ENCODE results near the gene LAD1. TPM values are rescaled to one million over a fixed set of nuclear protein-coding genes. Genes with fewer than 3 reads are reported as not detected.

Gene LAD1
- total and polyA plus RNA-seq, 2 donors (not counting 1 experiment from before 2014, with no cell fraction given): 0.10 TPM; not detected in 1

DNA sequence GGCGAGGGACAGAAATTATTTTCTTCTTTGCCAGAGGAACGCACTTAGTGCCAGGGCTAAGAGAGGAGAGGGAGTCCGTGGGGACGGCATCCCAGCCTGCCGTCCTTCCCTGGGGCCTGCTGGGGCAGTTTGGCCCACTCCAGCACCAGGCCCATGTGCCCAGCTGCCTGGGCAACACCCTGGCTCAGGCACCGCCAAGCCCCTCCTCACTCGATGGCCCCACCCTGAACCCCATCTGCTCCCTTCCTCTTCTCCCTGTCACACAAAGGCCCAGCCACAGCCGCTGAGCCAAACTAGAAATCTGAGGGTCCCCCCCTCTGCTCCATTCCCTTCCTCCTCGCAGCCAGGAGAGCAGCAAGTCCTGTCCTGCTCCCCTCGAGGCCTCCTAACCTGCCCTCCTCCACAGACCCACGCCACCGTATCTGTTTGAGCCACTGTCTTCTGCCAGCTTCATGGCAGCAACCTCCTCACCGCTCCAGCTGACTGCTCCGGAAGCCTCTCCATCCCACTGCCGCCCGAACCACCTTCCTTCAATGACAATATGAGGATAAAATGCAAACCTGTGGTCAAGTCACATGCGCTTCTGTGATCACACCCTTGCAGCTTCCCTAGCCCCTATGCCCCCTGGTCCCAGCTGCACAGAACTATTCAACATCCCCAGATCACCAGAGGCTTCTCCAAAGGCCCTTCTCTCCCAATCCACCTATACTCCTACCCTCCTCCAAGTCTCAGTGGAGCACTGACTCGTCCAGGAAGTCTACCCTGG, 30.8 kb upstream of the LAD1 start:
- Histone ChIP-seq H3K36me3 (replicated peaks in 1 of 2; ENCODE audit: control extremely low read depth in 1 of 2, control insufficient read depth in 1 of 2, extremely low read depth in 1 of 2, insufficient read depth in 2 of 2, low read length in 1 of 2) (no peaks in the 10 kb centered on the region), H3K4me1 (ENCODE audit: control insufficient read depth in 2 of 2, insufficient read depth in 2 of 2, low read length in 2 of 2) (no peaks in the 10 kb centered on the region), H3K9ac (ENCODE audit: low read length) (no peak overlapping the region), H3K9me3 (ENCODE audit: control extremely low read depth in 1 of 3, control insufficient read depth in 2 of 3, insufficient read depth in 1 of 3, low read length in 2 of 3) (no peaks in the 10 kb centered on the region), H3K79me2 (ENCODE audit: control insufficient read depth, insufficient read depth, low read length) (no peaks in the 10 kb centered on the region), H4K20me1 (ENCODE audit: control insufficient read depth, insufficient read depth, low read length, poor library complexity, severe bottlenecking) (no peaks in the 10 kb centered on the region), H3K27me3 (replicated peaks in 1 of 4; ENCODE audit: control extremely low read depth in 1 of 4, control insufficient read depth in 3 of 4, insufficient read depth in 4 of 4, low read length in 3 of 4) (no peaks in the 10 kb centered on the region), H3K27ac (ENCODE audit: low read length in 2 of 2) (no peak overlapping the region), H3K4me2 (replicated peaks; ENCODE audit: low read depth, low read length, poor library complexity, severe bottlenecking) (no peak overlapping the region), H2AFZ (ENCODE audit: insufficient read depth, low read depth, low read length, poor library complexity, severe bottlenecking) (no peak overlapping the region), H3K4me3 (ENCODE audit: control extremely low read depth in 1 of 5, extremely low read depth in 1 of 5, insufficient read depth in 1 of 5, low read depth in 2 of 5, low read length in 4 of 5) (no peak overlapping the region)
- Mint-ChIP-seq H3K9me3 (ENCODE audit: insufficient read depth) (no peaks in the 10 kb centered on the region), H3K27me3 (peaks cover 23% of the 10 kb centered on the region), H3K27ac (no peak overlapping the region), H3K4me1 (no peaks in the 10 kb centered on the region), H3K4me3 (no peak overlapping the region)
- ATAC-seq (ENCODE audit: low read depth): no peak
- intact Hi-C loops (cut with micrococcal nuclease): no loop called here
- ChIA-PET CTCF (no interaction called here), POLR2A (no interaction called here)
- DNase-seq: no peak
- 80% methylated on average over 18 of the region's 18 CpGs for WGBS (ENCODE audit: insufficient coverage)
- TF ChIP-seq EZH2 (IDR thresholded peaks at IDR 0.05; ENCODE audit: borderline replicate concordance, insufficient read depth, low read depth, low read length, poor library complexity, severe bottlenecking): no peak
- TF ChIP-seq, protein P1, sequence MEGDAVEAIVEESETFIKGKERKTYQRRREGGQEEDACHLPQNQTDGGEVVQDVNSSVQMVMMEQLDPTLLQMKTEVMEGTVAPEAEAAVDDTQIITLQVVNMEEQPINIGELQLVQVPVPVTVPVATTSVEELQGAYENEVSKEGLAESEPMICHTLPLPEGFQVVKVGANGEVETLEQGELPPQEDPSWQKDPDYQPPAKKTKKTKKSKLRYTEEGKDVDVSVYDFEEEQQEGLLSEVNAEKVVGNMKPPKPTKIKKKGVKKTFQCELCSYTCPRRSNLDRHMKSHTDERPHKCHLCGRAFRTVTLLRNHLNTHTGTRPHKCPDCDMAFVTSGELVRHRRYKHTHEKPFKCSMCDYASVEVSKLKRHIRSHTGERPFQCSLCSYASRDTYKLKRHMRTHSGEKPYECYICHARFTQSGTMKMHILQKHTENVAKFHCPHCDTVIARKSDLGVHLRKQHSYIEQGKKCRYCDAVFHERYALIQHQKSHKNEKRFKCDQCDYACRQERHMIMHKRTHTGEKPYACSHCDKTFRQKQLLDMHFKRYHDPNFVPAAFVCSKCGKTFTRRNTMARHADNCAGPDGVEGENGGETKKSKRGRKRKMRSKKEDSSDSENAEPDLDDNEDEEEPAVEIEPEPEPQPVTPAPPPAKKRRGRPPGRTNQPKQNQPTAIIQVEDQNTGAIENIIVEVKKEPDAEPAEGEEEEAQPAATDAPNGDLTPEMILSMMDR (IDR thresholded peaks at IDR 0.05): no peak

GRCh38 chr1:201427963-201428362, 28.8 kb upstream of the LAD1 start:
- DNase-seq: no peak
- no peak overlapping the region for H3K9ac ChIP-seq (ENCODE audit: low read length)
- CTCF ChIA-PET: no interaction called here

More at GRCh38 chr1:201427963-201428362, 28.8 kb upstream of the LAD1 start:
- H3K4me3 ChIP-seq (ENCODE audit: control extremely low read depth in 1 of 5, extremely low read depth in 1 of 5, insufficient read depth in 1 of 5, low read depth in 2 of 5, low read length in 4 of 5): no peak overlapping the region
- no peaks in the 10 kb centered on the region for H3K27me3 ChIP-seq (replicated peaks in 1 of 4; ENCODE audit: control extremely low read depth in 1 of 4, control insufficient read depth in 3 of 4, insufficient read depth in 4 of 4, low read length in 3 of 4)
- no peaks in the 10 kb centered on the region for H3K4me1 Mint-ChIP-seq
- no peak overlapping the region for H3K27ac ChIP-seq (ENCODE audit: low read length in 2 of 2)
- POLR2A ChIA-PET: no interaction called here
- peaks cover 23% of the 10 kb centered on the region for H3K27me3 Mint-ChIP-seq
- intact Hi-C loops (cut with micrococcal nuclease): no loop called here
- no peaks in the 10 kb centered on the region for H3K36me3 ChIP-seq (replicated peaks in 1 of 2; ENCODE audit: control extremely low read depth in 1 of 2, control insufficient read depth in 1 of 2, extremely low read depth in 1 of 2, insufficient read depth in 2 of 2, low read length in 1 of 2)
- no peaks in the 10 kb centered on the region for H4K20me1 ChIP-seq (ENCODE audit: control insufficient read depth, insufficient read depth, low read length, poor library complexity, severe bottlenecking)
- no peak for TF ChIP-seq EZH2 (IDR thresholded peaks at IDR 0.05; ENCODE audit: borderline replicate concordance, insufficient read depth, low read depth, low read length, poor library complexity, severe bottlenecking)
- TF ChIP-seq, protein P1 (IDR thresholded peaks at IDR 0.05): no peak
- 40% methylated on average over 1 of the region's 6 CpGs for WGBS (ENCODE audit: insufficient coverage)
- no peaks in the 10 kb centered on the region for H3K9me3 ChIP-seq (ENCODE audit: control extremely low read depth in 1 of 3, control insufficient read depth in 2 of 3, insufficient read depth in 1 of 3, low read length in 2 of 3)
- ATAC-seq (ENCODE audit: low read depth): no peak
- no peak overlapping the region for H2AFZ ChIP-seq (ENCODE audit: insufficient read depth, low read depth, low read length, poor library complexity, severe bottlenecking)
- H3K4me3 Mint-ChIP-seq: no peak overlapping the region
- H3K79me2 ChIP-seq (ENCODE audit: control insufficient read depth, insufficient read depth, low read length): no peaks in the 10 kb centered on the region
- no peak overlapping the region for H3K4me2 ChIP-seq (replicated peaks; ENCODE audit: low read depth, low read length, poor library complexity, severe bottlenecking)
- no peaks in the 10 kb centered on the region for H3K9me3 Mint-ChIP-seq (ENCODE audit: insufficient read depth)
- H3K27ac Mint-ChIP-seq: no peak overlapping the region
- H3K4me1 ChIP-seq (ENCODE audit: control insufficient read depth in 2 of 2, insufficient read depth in 2 of 2, low read length in 2 of 2): no peaks in the 10 kb centered on the region

All from B cell (primary cell).